Measurements from ENCODE around the gene CBLIF.
"Not testable (repeated sequence)": the region's sequence is repeated elsewhere in the genome, so short reads cannot be mapped to it uniquely, and the experiment has no call there.

CBLIF gene

GRCh38 chr11:59845399-59845798 lies at the start of gene CBLIF:
Gene CBLIF, minus strand, starts transcription at chr11:59845499. Its CDS starts 46 bp downstream, at chr11:59845453.
- no peak for DNase-seq

- no peak for DNase-seq
Measured at GRCh38 chr11:59894616-59895015, 49.3 kb upstream of the CBLIF start.

GRCh38 chr11:59891781-59892181 lies 46.5 kb upstream of the CBLIF start:
- DNase-seq = no peak

GRCh38 chr11:59887156-59887555 lies 41.9 kb upstream of the CBLIF start:
- not testable (repeated sequence) for DNase-seq

DNA sequence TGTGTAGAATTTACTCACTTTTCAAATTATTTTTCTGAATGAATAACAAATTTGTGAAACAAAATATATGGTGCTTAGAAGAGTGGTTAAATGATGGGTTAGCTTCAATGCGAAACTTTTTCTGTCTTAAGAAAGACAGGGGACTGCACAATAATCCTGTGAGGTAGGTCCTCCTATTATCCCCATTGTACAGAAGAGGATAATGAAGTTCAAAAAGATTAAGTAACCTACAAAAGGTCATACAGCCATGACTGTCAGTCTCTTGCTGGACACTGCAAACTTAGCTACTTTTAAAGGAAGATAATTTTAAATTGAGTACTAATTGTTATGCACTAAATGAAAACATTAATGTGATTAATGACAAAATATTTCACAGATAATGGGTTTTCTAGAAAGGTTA lies 38.3 kb upstream of the CBLIF start:
- DNase-seq = no peak

DNA sequence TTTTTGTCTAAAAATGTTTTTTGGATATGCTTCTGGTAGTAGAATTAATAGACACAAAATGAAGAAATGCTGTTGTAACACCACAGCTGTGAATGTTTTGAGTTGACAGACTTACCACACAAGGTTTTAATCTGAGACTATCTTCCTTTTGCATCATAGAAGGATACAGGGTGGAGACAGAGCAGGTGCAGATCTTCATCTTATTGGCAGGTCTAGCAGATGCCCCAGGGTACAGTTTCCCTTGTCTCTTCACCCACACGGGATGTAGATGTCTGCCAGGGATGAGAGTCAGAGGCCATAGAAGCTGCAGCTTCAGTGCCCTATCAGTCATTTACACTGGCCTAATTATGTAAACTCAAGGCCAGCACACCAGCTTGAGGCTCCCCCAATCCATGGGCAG lies 34.3 kb upstream of the CBLIF start:
- DNase-seq = no peak

GRCh38 chr11:59878575-59878974 lies 33.3 kb upstream of the CBLIF start, which contains the start of gene OOSP3:
Gene OOSP3, plus strand, starts transcription at chr11:59878782. Its CDS starts 27 bp downstream, at chr11:59878809.
- no peak for DNase-seq

DNA sequence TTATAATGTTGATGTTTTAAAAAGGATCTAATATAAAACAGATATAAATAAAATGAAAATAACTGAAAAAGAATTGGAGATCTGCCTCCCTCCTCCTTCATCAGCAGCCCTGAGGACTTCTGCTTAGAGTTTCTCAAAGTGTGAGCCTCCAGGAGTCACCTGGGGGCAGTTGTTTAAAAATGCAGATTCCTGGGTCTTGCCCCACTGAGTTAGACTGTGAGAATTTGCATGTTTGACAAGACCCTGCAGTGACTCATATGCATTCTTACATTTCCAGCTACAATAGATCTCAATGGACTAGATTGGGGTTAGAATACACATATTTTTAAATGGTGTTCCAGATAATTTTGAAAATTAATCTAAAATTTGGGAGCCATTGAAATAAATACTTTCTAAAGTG lies 32.5 kb upstream of the CBLIF start:
- no peak for DNase-seq

- no peak for DNase-seq
Measured at GRCh38 chr11:59877325-59877724, 32.0 kb upstream of the CBLIF start.

DNA sequence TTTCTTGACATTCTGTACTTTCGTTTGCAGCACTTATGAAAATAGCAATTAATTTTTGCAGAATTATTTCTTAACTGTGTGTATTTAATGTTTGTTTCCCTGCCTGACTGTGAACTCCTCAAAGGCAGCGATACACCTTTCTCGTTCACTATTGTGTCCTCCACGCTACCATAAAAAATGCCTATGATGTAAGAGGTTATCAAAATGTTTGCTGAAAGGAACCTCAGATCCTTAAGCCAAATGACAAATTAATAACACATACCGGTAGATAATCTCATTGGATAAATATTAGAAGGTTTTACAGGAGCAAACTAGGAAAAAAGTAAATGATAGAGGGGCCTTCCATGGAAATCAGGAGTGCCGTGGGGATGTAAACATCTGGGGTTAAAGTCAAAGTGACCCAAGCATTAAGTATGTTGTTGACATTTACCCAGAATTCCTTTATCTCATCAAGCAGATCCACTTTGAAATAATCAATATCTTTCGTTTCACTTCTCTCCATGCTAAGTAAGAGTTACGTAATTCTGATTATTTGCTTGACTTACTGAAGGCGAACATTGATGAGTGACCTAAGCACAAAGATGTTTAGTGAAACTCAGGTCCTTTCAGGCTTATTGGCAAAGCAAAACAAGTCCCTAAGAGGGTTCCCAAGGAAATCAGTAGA lies 30.7 kb upstream of the CBLIF start:
- DNase-seq = no peak

- DNase-seq = no peak
Measured at GRCh38 chr11:59872076-59872475, 26.8 kb upstream of the CBLIF start.

DNA sequence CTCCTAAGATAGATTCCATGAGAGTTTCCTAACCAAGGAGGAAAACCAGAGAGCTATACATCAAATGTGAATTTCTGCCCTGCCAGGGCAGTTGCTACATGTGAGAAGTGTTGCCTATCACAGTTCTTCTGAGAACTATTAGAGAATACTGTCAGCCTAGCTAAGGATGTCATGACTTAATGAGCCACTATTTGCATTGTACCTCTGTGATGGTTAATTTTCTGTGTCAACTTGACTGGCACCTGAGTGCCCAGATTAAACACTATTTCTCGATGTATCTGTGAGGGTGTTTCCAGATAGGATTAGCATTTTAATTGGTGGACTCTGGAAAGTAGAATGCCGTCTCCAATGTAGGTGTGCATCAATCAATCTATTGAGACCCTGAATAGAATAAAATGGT lies 22.6 kb upstream of the CBLIF start:
- DNase-seq = no peak

- DNase-seq = no peak
Measured at GRCh38 chr11:59866836-59867235, 21.5 kb upstream of the CBLIF start.

- no peak for DNase-seq
Measured at GRCh38 chr11:59866397-59866796, 21.1 kb upstream of the CBLIF start, which contains the start of gene TCN1. Gene TCN1, minus strand, starts transcription at chr11:59866487. Its CDS starts 17 bp downstream, at chr11:59866470.

DNA sequence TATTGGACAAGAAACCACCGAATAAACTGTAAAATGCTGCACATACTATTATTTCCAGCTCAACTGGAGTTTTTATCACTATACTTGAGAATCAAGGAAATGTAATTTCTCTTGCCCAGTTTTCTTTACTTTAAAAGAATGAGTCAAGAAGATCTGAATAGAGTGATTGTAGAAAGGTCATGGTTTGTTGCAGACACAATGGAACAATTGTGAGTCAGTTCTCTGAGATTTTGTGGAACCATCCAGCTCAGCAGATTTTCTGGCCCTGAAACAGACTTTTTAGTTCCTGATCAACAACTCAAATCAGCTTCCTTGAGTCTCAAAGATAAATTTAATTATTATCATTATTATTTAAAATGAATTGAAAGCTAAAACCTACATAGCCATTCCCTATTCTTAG lies 19.7 kb upstream of the CBLIF start:
- DNase-seq = no peak

- DNase-seq = no peak
Measured at GRCh38 chr11:59862252-59862651, 17.0 kb upstream of the CBLIF start.

- DNase-seq = no peak
Measured at GRCh38 chr11:59859673-59860072, 14.4 kb upstream of the CBLIF start.

- no peak for DNase-seq
Measured at GRCh38 chr11:59857439-59858434, 12.4 kb upstream of the CBLIF start.

DNA sequence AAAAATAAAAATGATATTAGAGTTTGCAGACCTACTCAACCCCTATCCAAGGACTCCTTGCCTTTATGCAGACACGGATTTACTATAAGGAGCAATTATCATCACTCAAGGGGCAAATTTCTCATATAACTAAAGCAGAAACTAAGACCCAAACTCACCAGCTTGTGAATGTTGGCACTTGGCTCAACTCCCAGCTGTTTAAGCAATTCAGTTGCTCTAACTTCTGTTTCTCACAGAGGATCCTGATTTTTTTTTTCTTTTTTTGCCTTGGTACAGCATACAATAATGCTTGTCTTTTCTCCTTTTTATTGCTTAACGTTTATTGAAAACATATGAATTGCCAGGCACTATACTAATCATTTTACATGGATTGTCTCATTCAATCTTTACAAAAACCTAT lies 9.6 kb upstream of the CBLIF start:
- no peak for DNase-seq

GRCh38 chr11:59851416-59851815 lies 6.1 kb upstream of the CBLIF start:
- DNase-seq = not testable (repeated sequence)

DNA sequence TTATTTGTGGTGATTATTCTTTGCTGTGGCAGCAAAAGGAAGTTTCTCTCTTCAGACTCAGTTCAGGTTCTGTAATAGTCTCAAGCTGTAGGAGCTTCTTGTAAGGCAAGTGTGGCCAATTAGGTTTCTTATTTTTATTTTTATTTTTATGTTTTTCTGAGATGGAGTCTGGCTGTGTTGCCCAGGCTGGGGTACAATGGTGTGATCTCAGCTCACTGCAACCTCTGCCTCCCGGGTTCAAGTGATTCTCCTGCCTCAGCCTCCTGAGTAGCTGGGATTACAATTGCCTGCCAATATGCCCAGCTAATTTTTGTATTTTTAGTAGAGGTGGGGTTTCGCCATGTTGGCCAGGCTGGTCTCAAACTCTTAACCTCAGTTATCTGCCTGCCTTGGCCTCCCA lies 4.3 kb upstream of the CBLIF start:
- not testable (repeated sequence) for DNase-seq

DNA sequence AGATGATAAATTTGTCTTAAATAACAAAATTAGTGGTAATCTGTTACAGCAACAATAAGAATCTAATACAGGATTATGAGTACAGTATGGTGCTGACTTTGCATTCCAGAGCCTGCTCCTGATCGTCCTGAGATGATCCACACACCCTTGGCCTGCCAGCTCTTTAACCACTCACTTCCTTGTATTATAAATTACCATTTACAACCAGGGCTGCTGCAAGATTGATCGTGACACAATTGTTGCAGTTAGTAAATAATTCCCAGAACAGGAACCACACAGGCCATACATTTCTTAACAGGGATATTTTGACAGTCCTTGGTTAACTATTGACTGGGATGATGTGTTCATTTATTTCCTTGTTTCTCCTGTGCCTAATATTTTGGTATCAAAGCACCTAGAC lies 3.8 kb upstream of the CBLIF start:
- no peak for DNase-seq

GRCh38 chr11:59848439-59848838 lies 3.1 kb upstream of the CBLIF start:
- DNase-seq = not testable (repeated sequence)

DNA sequence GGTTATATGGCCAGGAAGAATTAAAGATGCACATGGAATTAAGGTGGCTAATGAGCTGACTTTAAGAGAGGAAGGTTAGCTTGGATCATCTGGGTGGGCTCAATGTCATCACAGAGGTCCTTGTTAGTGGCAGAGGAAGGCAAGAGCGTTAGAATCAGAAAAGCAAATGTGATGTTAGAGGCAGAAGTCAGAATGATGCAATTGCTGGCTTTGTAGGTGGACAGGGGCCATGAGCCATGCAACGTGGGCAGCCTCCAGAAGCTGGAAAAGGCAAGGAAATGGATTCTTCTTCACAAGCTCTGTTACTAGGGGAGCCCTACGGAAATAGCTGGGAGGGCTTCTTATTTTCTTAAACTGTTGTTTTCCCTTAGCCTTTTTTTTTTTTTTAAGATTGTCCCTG lies 2.3 kb upstream of the CBLIF start:
- DNase-seq = no peak

Data from NCI-H1694 treated with DMSO at 0.1 percent for 48 hours (cell line).